Activated CD4-positive, CD25-positive, alpha-beta regulatory T cell (primary cell): Measurements from ENCODE around the gene CFAP74.
A peak's percentile ranks its signal among the peaks of the same experiment; 100 is the strongest.

Experiments
- DNase-seq, 4 experiments: peaks; one replicate each; lab custom pipeline; 2025; lab: John Stamatoyannopoulos, UW

CFAP74 gene, protein sequence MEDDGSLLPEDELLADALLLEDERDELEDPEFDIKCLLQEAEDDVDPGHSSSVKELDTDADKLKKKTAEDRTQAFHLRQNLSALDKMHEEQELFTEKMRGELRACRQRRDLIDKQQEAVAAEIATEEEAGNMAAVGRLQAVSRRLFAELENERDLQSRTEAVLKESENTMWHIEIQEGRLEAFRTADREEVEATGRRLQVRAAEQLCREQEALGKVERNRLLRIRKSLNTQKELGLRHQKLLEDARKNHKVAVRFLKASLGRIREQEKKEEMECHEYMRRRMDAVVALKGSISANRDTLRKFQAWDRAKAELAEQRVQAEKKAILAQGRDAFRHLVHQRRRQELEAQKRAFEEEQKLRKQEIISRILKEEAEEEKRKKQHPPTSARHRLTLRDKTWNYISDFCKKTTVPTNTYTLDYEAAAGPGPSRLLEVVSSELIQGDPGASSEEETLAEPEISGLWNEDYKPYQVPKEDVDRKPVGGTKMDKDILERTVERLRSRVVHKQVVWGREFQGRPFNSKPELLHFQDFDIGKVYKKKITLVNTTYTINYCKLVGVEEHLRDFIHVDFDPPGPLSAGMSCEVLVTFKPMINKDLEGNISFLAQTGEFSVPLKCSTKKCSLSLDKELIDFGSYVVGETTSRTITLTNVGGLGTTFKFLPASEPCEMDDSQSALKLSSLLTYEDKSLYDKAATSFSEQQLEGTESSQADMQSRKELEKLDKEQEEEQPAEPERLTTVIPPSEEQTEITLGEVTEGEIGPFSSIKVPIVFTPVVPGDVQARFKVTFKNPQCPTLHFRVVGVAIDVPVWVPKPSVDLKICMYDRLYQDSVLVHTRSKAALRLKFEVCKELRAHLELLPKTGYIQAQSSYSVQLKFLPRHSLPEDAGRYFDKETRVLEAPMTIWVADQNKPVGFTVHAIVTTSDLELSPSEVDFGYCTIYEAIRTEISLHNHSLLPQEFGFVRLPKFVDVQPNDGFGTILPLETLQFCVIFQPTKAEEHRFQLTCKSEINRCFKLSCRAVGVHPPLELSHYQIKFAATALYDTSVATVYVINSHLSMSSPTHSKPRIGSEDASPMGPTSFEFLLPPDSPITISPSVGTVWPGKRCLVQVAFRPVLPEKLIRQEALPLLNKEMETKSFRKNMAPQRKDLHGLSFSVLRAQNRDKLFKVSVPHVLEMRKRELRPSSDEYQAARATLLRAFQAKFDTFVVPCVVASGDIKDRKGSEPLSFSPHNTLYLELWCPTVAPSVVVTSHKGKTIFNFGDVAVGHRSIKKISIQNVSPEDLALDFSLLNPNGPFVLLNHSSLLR (N-terminal part only)

DNA sequence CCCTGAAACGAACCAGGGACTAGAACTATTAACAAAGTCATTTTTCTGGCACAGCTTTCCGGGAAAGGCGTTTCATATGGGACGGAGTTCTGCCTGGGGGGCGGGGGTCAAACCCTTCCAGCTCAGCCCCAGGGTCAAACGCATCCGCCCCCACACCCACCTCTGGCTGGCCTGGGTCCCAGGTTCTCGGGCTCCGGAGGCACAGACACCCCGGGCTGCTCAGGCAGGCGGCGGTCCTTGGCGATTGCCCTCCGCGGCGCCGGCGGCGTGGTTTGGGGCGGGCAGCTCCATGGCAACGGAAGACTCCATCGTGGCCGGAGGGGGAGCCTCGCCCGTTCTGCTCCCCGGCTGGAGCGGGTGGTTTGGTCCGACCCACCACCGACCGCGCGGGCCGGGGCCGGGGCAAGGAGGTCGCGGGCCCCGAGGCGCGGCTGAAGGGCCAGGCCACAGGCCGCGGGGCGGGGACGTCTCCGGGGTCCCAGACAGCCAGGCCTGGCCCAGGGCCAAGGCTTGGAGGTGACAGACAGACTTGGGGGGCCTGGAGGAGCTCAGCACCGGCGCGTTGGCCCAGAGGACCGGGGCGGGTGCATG lies at the start of gene CFAP74:
Gene CFAP74 (minus strand): TSS at position 246 of the 591 bp plus-strand sequence. CDS start 12,830 bp downstream, outside the sequence.
- DNase-seq, result no peak

DNA sequence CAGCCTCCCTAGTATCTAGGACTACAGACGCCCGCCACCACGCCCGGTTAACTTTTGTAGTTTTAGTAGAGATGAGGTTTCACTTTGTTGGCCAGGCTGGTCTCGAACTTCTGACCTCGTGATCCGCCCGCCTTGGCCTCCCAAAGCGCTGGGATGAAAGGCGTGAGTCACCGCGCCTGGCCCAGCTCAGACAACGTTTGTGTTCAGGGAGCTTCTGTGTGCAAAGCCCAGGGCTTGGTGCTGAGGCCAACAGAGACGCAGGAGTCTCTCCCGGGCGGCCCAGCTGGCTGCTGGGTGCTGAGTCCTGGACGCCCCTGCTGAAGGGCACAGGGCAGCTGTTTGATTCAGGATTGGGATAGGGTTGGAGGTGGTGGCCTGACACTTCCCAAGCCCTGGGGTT lies 49.6 kb upstream of the CFAP74 start:
- DNase-seq, result no peak

DNA sequence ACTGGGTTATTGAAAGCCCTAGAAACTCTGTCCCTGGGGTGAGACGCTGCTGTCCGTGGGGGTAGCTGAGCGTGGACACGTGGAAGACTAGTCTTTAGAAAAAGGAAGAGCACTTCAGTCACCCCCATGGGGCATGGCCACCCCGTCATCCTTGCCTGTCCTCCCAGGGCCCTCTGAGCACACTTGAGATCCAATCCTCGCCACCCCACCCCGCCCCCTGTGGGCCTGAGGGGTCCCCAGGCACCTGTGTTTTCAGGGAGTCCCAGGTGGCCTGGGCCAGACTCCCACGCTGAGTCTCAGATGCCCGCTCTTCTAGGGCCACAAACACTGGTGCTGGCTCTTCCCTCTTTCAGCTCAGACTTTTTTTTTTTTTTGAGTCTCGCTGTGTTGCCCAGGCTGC lies 49.2 kb upstream of the CFAP74 start:
- DNase-seq, result no peak

DNA sequence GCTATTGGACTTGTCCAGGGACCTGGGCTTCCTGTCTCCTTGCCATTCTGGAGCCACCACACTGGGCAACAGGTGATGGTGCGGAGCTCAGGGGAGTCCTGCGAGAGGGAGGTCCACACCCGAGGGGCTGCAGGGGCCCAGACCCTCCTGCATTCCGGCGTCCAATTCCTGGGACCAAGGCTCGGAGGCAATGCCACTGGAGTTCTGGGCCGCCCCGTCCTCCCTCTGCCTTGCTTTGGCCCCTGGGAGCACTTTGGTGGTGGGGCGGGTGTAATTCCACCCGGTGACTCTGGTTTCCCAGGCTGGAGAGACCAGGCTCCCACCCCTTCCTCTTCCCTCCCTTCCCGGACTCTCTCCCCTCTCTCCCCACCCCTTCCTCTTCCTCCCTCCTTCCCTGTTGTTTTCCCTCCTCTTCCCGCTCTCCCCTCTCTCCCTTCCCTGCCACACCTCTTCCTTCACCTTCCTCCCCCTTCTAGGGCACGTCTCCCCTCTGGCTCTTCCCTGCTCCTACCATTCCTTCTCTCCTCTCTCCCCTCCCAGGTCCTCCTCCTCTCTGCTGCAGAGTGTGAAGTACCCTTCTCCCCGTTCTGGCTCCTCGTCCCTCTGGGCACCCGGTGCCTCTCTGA lies 48.6 kb upstream of the CFAP74 start:
- no peak for DNase-seq

DNA sequence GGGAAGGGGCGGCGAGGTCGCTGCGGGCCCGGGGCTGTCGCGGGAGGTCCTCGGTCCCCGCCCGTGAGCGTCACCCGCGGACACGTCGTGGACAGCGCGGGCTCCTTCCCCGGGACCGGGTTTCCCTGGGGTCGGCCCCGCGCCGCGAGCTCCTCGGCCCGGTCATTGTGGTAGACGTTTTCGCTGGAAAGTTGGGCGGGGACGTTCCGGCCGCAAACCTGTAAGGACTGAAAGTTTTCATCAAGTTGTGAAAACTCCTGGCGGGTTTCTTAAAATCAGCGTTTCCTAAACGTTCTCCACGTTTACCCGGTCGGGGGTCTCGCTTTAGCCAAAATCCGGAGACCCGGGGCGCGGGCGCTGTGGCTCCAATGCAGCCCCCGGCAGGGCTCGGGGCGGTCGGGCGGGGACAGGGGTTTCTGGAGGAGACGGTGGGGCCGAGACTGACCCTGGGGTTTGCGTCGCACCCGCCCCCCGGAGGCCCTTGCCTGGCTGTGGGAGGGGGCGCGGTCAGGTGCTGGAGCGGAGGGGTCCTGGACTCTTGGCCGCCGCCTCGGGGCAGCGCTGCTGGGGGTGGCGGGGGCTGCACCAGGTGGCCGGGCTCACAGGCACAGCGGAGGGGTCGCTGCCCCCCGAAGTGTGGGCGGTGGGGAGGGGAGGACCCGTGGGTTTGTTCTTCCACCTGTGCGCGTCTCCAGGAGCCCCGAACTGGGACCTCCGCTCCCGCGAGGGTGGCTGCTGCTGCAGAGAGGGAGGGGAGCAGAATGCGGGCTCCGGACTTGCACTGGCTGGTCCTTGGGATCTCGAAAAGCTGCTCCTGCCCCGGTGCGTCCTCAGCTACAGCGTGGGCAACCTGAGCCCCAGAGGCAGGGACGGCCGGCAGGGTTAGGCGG lies 47.5 kb upstream of the CFAP74 start:
- DNase-seq, result no peak

DNA sequence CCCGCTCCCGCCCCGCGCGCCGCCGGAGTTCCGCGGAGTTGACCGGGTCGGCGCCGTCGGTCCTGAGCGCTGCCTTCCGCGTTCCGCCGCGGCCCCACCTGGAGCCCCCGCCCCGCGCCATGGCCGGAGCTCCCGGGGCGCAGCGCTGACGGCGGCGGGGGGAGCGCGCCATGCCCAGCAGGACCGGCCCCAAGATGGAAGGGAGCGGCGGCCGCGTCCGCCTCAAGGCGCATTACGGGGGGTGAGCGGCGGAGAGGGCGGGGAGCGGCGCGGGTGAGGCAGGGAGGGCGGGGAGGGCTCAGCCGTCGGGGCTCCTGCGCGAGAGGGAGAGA lies 46.8 kb upstream of the CFAP74 start:
- peak in 1 of 4 experiments; percentile 46 for DNase-seq

DNA sequence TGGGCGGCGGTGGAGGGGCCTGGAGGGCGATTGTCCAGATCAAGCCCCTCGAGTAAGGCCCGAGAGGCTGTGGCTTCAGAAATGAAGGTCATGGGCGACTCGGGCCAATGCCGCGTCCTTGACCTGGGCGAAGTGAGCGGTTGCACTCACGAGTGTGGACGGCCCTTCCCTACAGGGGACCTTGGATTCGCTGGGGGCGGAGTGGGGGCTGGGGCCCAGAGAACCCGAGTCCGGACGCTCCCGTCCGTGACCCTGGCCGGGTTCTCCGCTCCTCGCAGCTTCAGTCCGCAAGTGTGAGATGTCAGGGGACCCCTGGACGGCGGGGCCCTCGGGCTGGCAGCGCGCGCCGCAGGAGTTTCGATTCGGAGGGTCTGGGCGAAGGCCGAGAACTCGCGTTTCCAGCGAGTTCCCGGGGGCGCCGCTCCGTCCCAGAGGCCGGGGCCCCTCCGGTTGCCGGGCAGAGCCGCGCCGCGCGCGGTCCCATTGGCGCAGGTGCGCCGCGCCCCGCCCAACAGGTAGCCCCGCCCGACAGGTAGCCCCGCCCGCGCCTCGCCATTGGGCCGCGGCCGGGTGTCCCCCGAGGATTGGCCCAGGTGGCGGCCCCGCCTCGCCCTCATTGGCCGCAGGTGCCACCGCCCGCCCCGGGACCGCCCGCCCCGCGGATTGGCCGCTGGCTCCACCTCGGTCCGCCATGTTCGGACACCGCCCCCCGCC lies 46.3 kb upstream of the CFAP74 start, which contains the start of gene PRKCZ:
Gene PRKCZ (plus strand): TSS at position 694 of the 714 bp plus-strand sequence. CDS start 220 bp downstream, outside the sequence.
- DNase-seq, result peak; percentile 87 to 94 (median 89)

DNA sequence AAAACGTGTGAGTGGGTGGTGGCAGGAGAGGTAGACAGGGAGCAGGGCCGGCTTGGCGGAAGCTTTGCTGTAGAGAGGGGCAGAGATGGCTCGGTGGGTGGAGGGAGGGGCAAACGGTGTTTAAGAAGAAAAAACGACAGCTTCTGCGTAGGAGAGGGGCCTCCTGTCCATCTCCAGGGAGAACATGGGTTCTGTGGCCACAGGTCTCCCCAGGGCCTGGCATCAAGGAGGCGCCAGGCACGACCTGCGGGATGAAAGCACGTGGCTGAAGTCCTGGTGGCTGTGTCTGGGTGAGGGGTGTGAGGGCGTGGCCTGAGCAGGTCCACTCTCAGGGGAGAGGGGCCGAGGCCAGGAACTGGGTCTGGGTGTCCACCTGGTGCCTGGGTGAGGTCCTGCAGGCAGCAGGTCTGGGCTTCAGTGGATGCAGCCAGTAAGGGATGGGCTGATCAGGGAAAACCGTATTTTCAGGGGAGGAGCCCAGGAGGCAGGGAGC lies 45.7 kb upstream of the CFAP74 start:
- DNase-seq, result no peak

DNA sequence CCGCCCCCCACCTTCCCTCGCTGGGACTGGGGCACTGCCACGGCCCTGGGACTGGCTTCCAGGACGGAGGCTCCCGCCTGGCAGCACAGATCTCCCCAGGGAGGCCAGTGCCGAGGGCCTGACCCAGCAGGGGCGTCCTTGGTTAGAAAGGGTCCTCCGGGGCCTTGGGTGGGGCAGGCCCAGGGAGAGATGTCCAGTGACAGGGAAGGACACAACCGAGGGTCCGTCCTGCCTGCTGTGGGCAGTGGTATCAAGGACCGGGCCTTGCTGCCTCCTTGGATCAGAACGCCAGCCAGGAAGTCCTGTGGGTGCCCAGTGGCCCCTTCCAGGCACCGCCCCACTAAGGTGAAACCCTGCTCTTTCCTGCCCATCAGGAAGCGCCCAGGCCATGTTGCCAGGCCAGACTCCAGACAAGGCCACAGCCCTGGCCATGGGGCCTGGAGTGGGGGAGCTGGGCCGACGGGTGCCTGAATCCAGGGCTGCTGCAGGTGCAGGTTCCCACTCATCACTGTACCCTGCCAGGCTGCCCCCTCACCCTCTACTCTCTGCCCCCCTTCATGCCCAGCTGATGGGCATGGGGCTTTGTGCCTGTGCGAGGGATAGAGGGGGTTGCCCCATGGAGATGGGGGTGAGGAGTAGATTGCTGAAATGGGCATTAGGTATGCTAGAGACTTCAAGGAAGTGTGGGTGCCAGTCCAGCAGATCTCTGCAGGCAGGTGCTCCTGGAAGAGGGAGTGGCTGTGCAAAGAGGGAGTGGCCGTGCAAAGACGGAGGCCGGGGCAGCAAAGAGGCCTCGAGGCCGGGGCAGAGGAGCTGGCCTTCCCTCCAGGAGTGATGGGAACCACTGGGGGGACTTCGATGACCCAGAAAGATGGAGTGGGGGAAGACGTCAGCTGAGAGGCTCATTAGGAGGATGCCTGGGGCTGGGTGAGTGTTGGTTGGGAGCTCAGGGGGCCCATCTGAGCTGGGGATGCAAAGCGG lies 44.5 kb upstream of the CFAP74 start:
- DNase-seq, result no peak

DNA sequence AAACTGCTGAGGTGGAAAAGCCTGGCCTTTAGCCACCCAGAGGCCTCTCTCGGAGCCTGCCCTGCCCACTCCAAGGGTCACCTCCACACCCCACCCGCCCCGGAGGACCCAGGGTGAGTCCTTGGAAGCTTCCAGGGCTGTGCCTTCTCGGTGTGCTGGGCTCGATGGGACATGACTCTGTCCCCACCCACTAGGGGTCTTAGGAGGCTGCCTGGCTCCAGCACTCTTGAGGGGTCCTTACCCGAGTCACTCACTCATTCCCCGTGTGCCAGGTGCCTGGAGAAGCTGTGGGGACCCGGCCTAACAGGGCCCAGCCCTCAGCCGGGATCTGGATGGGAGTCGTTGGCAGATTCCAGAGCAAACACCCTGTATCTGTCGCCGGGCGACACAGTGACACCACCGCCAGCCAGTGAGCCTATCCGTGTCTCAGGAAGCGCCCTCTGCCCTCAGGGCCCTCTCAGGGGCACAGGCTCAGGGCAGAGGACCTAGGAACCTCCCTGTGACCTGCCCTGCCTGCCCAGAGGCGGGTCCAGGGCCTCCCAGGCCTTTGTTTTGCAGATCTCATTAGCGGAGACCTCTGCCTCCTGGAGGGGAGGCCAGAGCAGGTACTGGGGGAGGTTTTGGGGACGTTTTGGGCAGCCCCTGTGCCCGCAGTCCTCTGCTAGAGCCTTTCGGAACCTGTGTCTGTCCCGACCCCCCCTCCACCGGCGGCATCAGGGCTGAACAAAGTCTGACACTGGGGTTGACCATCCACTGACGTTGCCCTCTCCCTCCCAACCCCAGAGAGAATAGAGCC lies 43.6 kb upstream of the CFAP74 start:
- DNase-seq, result no peak

DNA sequence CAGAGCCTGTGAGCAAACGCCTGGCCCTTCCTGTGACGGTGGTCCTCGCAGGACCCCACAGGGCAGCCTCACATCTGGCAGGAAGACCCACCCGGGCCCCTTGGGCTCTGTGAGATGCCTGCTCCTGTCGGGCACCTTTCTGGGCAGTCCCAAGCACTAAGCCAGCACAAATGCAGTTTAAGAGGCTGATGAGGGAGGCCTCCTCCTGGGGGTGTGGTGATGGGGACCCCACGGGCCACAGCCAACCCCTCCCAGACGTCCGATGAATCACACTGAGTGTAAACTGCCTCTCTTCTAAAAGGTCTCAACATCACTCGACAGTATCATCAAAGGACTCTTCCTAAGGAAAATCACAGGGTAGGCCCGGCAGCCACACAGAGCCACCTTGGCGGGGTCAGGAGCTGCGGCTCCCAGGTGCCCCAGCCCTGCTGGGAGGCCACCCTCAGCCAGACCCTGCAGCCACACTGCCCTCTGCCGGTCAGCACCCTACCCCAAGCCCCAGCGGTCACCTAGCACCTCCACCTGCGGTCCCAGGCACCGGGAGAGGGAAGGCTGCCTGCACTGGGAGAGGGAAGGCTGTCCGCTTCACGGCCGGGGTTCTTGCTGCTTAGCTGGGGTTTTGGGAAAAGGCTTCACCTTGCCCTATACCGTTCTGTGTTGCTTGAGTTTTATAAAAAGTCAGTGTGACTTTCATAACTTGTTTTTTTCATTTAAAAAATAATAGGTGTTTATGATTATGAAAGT lies 42.8 kb upstream of the CFAP74 start:
- DNase-seq, result peak in 1 of 4 experiments; percentile 43

DNA sequence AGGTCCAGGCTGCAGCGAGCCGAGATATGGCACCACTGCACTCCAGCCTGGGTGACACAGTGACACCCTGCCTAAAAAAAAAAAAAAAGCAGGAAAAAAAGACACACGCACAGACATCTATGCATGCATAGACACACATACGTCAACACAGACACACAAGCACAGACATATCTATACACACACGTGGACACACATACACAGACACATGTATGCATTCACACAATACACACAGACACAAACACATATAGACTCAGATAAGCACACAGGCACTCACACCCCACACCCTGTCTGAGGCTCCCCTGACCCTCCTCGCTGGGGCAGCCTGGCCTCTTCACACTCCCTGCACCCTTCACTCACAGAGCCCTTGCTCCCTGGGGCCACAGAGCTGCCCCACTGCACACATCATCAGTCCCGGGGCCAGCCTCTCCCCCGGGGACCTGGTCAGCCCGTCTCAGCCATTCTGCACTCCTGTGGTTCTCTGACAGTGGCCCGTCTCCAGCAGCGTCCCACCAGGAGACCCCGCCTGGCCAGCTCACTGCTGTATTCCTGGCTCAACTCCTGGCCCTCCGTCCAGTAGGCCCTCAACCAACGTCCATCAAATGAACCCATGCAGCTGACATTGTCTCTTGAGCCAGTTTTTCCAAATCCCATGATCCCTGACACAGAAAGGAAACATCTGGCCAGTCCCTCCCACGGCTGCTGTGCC lies 42.0 kb upstream of the CFAP74 start:
- no peak for DNase-seq

DNA sequence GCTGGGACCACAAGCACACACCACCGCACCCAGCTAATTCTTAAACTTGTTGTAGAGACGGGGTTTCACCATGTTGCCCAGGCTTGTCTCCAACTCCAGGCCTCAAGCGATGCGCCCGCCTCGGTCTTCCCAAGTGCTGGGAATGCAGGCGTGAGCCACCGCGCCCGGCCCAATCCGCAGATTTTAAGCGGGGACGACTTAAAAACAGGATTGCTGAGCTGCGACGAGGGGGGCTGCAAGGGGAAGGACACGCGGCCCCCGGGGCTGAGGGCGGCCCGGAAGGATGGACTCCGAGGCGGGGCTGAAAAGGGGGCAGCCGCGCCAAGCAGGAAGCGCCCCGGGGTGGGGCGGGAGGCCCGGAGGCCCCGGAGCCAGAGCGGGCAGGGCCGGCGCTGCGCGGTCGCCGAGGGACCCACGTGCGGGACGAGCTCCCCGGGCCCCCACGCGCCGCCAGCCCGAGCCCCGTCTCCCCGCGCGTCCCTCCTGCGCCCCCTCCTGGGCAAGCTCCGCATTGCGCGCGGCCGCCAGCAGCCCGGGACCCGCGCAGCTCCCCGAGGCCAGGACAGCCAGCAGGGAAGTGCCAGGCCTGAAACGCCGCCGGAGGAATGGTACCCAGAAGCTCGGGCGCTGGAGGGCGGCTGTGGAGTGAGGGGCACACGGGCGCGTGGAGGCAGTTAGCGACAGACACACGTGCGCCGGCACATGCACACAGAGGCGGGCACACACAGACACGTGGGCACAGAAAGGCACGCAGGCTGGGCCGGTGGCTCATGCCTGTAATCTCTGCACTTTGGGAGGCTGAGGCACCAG lies 41.1 kb upstream of the CFAP74 start:
- peak; percentile 59 to 75 (median 67) for DNase-seq

DNA sequence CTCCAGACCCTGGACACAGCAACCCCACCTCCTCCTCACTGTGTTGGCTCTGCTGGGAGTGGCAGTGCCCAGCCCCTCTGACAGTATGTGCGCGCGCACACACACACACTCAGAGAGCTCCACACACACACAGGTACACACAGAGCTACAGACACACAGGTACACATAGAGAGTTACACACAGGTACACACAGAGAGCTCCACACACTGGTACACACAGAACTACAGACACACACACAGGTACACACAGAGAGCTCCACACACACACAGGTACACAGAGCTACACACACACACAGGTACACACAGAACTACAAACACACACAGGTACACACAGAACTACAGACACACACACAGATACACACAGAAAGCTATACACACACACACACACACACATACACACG lies 40.3 kb upstream of the CFAP74 start:
- DNase-seq, result no peak
